ENCODE results near the gene ZNF524.

Gene ZNF524

GRCh38 chr19:55605207-55605636 lies 5.1 kb downstream of the ZNF524 start:
- Histone ChIP-seq H4K20me1 (ENCODE audit: insufficient read depth) (no peaks in the 10 kb centered on the region), H3K36me3 (ENCODE audit: insufficient read depth) (no peaks in the 10 kb centered on the region), H3K79me2 (ENCODE audit: insufficient read depth, low read depth) (0 out of 2 replicates have a peak, but pooled peaks cover 15% of the 10 kb centered on the region), H3K27me3 (ENCODE audit: insufficient read depth, low read depth) (no peaks in the 10 kb centered on the region), H3K9ac (no peak overlapping the region), H3K4me2 (peak overlapping the region; percentile 55; the same call in 1 of the 2 replicates), H3K4me3 (IDR thresholded peaks at IDR 0.05; ENCODE audit: insufficient read depth, low read depth, low read length) (no peak overlapping the region), H3K27ac (peak overlapping the region; percentile 48), H3K4me1 (ENCODE audit: low read depth, poor library complexity, severe bottlenecking) (peaks cover 15% of the 10 kb centered on the region), H2AFZ (ENCODE audit: low read depth) (no peak overlapping the region)
- TF ChIP-seq CTCF (conservative IDR thresholded peaks at IDR 0.05; ENCODE audit: low read depth, low read length) = no peak

- 0 out of 2 replicates have a peak, but pooled peaks cover 15% of the 10 kb centered on the region for H3K79me2 ChIP-seq (ENCODE audit: insufficient read depth, low read depth)
Observed at GRCh38 chr19:55605637-55606470, 5.8 kb downstream of the ZNF524 start, which contains the start of gene ZNF865. Gene ZNF865 (plus strand): TSS chr19:55605647. CDS start chr19:55613619, 7,972 bp downstream.

GRCh38 chr19:55606471-55606787 lies 6.3 kb downstream of the ZNF524 start:
- no peaks in the 10 kb centered on the region for H3K36me3 ChIP-seq (ENCODE audit: insufficient read depth)
- H3K79me2 ChIP-seq (ENCODE audit: insufficient read depth, low read depth) = 0 out of 2 replicates have a peak, but pooled peaks cover 15% of the 10 kb centered on the region
- peak; percentile 37; the same call in 1 of the 2 replicates for TF ChIP-seq CTCF (conservative IDR thresholded peaks at IDR 0.05; ENCODE audit: low read depth, low read length)
- H3K27ac ChIP-seq = peak overlapping the region; percentile 70; the same call in 1 of the 2 replicates
- H2AFZ ChIP-seq (ENCODE audit: low read depth) = no peak overlapping the region
- H3K4me3 ChIP-seq (IDR thresholded peaks at IDR 0.05; ENCODE audit: insufficient read depth, low read depth, low read length) = no peak overlapping the region
- H3K4me1 ChIP-seq (ENCODE audit: low read depth, poor library complexity, severe bottlenecking) = peaks cover 17% of the 10 kb centered on the region
- H3K9ac ChIP-seq = peak overlapping the region; percentile 19; the same call in 1 of the 2 replicates
- H3K27me3 ChIP-seq (ENCODE audit: insufficient read depth, low read depth) = no peaks in the 10 kb centered on the region
- H3K4me2 ChIP-seq = peak overlapping the region; percentile 77
- no peaks in the 10 kb centered on the region for H4K20me1 ChIP-seq (ENCODE audit: insufficient read depth)

More at GRCh38 chr19:55605637-55606470, 5.8 kb downstream of the ZNF524 start, which contains the start of gene ZNF865:
- peak; percentile 90 for TF ChIP-seq CTCF (conservative IDR thresholded peaks at IDR 0.05; ENCODE audit: low read depth, low read length)
- H3K9ac ChIP-seq = peak within 1 kb of the TSS; percentile 69
- no peak within 1 kb of the TSS for H3K4me3 ChIP-seq (IDR thresholded peaks at IDR 0.05; ENCODE audit: insufficient read depth, low read depth, low read length)
- H3K36me3 ChIP-seq (ENCODE audit: insufficient read depth) = no peaks in the 10 kb centered on the region
- no peaks in the 10 kb centered on the region for H4K20me1 ChIP-seq (ENCODE audit: insufficient read depth)
- H3K4me2 ChIP-seq = peak within 1 kb of the TSS; percentile 77
- H3K27ac ChIP-seq = peak within 1 kb of the TSS; percentile 70
- H3K27me3 ChIP-seq (ENCODE audit: insufficient read depth, low read depth) = no peaks in the 10 kb centered on the region
- H2AFZ ChIP-seq (ENCODE audit: low read depth) = peak within 1 kb of the TSS; percentile 53
- H3K4me1 ChIP-seq (ENCODE audit: low read depth, poor library complexity, severe bottlenecking) = peaks cover 15% of the 10 kb centered on the region

GRCh38 chr19:55606817-55607216 lies 6.7 kb downstream of the ZNF524 start:
- TF ChIP-seq CTCF (conservative IDR thresholded peaks at IDR 0.05; ENCODE audit: low read depth, low read length) = no peak
- H2AFZ ChIP-seq (ENCODE audit: low read depth) = no peak overlapping the region
- no peak overlapping the region; the same call in 1 of the 2 replicates for H3K9ac ChIP-seq
- no peaks in the 10 kb centered on the region for H3K36me3 ChIP-seq (ENCODE audit: insufficient read depth)
- no peaks in the 10 kb centered on the region for H4K20me1 ChIP-seq (ENCODE audit: insufficient read depth)
- no peak overlapping the region for H3K4me3 ChIP-seq (IDR thresholded peaks at IDR 0.05; ENCODE audit: insufficient read depth, low read depth, low read length)
- peaks cover 21% of the 10 kb centered on the region for H3K4me1 ChIP-seq (ENCODE audit: low read depth, poor library complexity, severe bottlenecking)
- no peaks in the 10 kb centered on the region for H3K27me3 ChIP-seq (ENCODE audit: insufficient read depth, low read depth)
- H3K79me2 ChIP-seq (ENCODE audit: insufficient read depth, low read depth) = 0 out of 2 replicates have a peak, but pooled peaks cover 15% of the 10 kb centered on the region
- peak overlapping the region; percentile 77 for H3K4me2 ChIP-seq
- 0 out of 2 replicates have a peak overlapping the region, but pooled peaks have one; percentile 70 for H3K27ac ChIP-seq

Measured in KMS-11 (cell line).